M059J (cell line): ENCODE data around the gene CCT7. TPM values are rescaled to one million over a fixed set of nuclear protein-coding genes. Genes with fewer than 3 reads are reported as not detected.

Source experiments
- DNase-seq: peaks from one replicate; pipeline ENCODE4 v3.0.0-alpha.2; 2012; ENCODE audit warnings: low read depth
- total RNA-seq: library from RNA; depleted of rRNA; stranded (reverse); fragments of >200 nt; shearing (Covaris generic); gene quantifications from 2 replicates; pipeline ENCODE4 v1.2.3, GENCODE V29; 2014; rRNA removed

CCT7 gene
- total RNA-seq: 246 and 380 TPM in 2 replicates

DNA sequence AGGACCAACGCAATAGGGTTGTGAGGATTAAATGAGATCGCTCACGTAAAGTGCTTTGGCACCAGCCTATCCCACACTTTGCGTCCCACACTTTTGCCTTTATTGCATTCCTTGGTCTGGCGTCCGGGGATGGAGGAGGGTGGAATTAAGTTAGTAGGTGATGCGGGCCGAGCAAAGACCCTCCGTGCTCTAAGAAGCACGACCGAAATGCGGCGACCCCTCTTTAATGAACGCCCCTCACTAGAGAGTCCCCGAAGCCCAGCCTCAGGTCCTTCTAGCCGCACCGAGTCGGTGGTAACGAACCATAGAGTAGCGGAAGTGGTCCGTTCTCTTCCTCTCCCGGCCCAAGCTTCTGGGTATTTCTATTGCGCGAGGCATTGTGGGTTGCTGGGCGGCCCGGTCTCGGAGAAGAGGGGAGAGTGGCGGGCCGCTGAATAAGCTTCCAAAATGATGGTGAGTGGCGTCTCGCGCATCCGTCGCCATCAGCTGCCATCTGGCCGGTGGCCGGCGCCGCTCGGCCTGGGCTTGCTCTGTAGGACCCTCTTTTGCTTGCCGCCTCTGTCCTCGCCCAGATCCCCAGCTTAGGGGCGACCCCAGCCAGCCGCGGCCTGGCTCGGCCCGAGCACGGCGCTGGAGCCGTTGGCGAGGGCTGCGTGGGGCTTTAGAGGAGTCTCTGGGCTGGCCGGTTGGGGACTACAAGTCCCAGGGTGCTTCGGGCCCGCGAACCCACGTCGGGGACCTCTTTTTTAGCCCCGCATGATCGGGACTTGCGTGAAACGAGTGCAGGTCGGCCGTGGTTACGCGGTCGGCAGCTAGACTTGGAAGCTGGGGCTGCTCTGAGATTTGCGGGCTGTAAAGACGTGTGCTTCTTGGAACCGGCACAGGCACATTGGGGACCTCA is at the start of gene CCT7:
Gene CCT7, plus strand, starts transcription at position 377 of the 901 bp plus-strand sequence. Its CDS starts 71 bp downstream, at position 448.
- peak; percentile 89 for DNase-seq

DNA sequence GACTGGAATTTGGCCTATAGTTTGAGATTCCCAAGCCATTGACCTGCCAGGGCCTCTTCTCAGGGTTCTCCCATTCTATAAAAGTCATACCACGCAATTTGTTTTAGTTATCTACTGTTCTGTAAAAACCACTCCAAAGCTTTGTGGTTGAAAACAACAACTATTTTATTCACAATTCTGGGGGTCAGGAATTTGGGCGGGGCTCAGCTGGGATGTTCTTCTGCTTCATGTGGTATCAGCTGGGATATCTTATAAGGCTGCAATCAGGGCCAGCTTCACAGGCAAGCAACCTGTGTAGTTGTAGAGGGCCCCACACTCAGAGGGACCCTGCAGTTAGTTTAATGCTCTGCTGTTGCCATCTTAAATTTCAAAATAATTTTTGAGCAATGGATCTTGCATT is 48.1 kb upstream of the CCT7 start:
- no peak for DNase-seq

DNA sequence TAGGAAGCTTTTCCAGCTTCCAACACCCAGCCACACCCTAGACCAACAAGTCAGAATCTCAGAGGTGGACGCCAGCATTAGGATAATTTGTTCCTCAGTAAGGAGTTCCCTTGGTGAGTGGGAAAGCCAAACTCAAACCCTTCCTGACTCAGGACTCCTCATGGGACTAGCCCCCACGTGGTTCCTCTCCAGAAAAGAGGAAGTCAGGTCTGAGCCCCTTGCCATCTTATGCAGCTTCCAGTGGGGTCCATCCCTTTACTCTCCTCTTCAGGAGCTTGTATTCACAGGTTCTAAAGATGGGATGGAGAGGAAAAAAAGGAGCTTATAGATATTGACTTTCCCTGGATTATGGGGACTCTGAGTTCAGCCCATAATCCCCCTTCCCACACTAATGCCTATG is 46.6 kb upstream of the CCT7 start:
- DNase-seq: no peak

DNA sequence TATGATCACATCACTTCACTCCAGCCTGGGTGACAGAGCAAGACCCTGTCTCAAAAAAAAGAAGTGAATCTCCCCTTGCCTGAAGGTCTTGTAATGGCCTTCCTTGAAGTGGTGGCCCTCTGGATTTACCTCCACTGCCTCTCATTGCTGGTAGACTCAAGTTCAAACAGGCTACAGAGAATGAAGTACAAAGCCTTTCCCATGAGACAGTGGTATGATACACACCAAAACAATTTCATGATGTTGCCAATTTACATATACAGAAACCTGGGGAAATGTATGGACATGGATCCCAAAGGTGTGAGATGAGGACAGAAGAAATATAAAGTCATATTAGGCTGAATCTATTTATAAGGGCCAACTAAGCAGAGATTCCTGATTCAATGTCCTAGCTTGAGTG is 36.5 kb upstream of the CCT7 start:
- DNase-seq: no peak

DNA sequence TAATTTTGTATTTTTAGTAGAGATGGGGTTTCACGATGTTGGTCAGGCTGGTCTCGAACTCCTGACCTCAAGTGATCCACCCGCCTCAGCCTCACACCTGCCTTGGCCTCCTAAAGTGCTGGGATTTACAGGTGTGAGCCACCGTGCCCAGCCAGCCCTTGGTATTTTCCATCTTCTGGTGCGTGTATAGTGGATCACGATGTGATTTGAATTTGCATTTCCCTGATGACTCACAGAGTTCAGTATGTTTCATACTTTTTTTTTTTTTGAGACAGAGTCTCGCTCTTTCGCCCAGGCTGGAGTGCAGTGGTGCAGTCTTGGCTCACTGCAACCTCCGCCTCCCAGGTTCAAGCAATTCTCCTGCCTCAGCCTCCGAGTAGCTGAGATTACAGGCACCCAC is 33.8 kb upstream of the CCT7 start:
- DNase-seq: peak; percentile 36

DNA sequence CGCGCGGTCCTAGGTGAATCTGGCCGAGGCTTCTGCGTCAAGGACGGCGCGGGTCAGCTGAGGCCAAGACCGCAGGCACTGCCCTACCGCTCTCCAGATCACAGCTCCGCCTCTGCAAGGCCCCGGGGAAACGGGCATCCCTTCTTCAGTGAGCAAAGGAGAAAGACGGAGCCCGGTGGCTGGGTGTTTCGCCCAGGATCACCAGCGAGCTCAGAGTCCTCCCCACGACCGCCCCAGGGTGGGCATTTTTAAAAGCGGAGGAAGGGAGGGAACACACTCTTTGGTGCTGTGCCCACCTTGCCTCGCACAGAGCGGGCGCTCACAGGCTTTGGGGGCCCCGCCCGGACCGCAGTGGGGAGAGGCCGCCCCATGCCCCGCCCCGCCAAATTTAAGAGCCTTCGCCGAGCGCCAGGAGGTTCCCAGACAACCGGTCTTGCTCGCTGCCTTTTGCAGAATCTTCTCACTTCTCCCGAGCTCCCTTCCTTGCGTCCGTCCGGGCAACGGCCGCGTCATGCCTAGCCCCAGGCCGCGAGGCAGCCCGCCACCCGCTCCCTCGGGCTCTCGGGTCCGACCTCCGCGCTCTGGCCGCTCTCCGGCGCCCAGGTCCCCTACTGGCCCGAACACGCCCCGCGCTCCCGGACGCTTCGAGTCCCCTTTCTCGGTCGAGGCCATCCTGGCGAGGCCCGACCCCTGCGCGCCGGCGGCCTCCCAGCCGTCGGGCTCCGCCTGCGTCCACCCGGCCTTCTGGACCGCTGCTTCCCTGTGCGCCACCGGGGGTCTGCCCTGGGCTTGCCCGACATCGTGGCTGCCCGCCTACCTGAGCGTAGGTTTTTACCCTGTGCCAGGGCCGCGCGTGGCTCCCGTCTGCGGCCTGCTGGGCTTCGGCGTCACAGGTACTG is 31.7 kb upstream of the CCT7 start, which contains the start of gene NOTO:
Gene NOTO, plus strand, starts transcription at position 419 of the 899 bp plus-strand sequence. Its CDS starts 93 bp downstream, at position 512.
- peak; percentile 44 for DNase-seq

DNA sequence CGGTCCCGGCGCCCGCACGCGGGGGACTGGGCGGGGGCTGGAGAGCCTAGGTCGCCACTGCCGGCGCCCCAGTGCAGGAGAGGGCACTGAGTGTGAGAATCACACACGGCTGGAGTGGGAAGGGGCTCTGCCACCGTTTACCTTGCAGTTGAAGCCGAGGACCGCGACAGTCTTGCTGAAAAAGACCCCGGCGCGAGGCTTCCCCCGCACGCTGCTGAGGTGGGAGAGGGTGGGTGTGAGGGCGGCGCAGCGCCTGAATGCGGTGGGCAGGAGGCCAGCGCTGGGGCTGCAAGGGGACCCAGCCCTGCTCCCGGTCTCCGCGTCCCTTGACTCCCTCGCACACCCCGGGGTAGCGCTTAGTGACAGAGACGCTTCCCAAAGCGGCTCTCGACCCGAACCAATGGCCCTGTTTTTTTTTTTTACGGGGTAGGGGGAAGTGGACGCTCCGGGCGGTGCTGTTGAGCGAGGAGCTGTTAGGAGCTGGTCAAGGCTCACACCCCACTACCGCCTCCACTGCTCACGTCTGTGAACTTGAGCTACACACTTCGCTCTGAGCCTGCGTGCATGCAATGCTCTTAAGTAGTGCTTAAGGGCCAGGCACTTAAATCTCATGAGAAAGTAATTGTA is 30.9 kb upstream of the CCT7 start:
- no peak for DNase-seq

DNA sequence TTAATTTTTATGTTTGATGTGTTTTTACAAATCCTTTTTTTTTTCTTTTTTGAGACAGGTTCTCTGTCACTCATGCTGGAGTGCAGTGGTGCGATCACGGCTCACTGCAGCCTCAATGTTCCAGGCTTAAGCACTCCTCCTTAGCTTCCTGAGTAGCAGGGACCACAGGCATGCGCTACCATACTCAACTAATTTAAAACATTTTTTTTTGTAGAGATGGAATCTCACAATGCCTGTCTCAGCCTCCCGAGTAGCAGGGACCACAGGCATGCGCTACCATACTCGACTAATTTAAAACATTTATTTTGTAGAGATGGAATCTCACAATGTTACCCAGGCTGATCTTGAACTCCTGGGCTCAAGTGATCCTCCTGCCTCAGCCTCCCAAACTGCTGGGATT is 28.5 kb upstream of the CCT7 start:
- no peak for DNase-seq

DNA sequence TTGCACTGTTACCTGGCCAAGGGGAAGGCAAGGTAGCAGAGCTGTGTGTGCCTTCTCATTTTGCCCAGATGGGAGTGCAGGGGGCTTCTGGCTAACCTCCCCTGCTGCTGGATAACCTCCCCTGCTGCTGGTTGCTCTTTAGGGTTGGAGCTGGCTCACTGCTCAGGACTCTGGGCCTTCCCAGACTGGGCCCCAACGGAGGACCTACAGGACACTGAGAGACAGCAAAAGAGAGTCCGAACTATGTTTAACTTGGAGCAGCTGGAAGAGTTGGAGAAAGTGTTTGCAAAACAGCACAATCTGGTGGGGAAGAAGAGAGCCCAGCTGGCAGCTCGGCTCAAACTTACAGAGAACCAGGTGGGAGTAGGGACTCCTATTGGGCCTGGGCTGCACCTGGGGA is 25.9 kb upstream of the CCT7 start:
- no peak for DNase-seq

DNA sequence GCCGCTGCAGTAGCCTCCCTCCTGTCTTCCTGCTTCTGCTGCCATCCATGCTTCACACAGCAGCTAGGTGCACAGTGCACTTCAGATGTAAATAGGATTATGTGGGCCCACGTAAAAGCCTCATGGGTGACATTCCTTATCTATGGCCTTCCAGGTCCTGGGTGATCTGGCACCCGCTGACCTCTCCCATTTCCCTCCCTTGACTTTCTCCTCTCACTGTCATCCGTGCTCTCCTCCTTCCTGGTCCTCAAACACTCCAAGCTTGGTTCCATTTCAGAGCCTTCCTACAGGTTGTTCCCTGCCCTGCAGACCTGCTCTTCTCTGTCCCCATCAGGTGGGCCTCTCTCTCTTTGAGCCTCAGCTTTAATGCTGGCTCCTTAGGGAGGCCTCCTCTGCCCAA is 24.1 kb upstream of the CCT7 start:
- no peak for DNase-seq

DNA sequence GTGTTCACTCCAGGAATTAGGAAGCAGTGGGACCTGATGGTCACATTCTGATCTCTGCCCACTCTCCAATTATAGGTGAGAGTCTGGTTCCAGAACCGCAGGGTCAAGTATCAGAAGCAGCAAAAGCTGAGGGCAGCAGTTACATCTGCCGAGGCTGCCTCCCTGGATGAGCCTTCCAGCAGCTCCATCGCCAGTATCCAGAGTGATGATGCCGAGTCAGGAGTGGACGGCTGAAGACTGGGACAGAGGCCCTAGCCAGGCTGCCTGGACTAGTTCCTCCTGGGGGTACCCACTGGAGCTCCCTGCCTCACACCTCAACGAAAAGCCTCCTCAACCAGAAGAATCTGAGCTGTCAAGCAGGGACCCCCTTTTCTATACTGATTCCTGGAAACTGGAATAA is 23.4 kb upstream of the CCT7 start:
- no peak for DNase-seq

DNA sequence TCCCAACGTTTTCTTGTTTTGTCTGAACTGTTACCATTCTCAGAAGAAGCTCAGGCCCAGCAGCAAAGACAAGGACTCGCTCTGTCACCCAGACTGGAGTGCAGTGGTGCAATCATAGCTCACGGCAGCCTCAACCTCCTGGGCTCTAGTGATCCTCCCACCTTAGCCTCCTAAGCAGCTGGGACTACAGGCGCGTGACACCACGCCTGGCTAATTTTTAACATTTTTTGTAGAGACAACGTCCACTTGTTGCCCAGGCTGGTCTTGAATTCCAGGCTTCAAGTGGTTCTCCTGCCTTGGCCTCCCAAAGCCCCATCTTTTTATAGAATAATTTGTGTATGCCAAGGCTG is 22.0 kb upstream of the CCT7 start:
- DNase-seq: no peak

DNA sequence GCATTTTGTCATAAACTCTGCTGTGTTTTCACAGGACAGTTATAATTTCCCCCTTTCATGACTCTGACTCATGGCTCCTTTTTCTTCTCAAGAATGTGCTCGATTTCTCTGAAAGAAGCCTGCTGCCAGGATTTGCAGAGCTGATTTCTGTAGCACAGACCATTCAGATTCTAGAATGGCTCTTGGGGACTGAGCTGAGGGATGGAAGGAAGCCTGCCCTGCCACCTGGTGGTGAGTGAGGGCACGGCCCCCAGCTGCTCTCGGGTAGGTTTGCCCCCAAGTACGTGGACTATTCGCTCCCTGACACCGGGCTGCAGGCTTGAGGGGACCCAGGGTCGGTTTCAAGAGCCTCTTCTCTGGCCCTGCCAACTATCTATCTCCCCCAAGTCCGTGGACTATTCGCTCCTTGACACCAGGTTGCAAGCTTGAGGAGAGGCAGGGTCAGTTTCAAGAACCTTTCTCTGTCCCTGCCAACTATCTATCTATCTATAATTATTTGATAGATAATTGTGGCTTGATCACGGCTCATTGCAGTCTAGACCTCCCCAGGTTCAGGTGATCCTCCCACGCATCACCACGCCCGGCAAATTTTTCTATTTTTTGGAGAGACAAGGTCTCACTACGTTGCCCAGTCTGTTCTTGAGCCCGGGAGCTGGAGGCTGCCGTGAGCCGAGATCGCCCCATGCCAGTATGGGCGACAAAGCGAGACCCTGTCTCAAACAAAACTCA is 21.5 kb upstream of the CCT7 start:
- DNase-seq: peak; percentile 67

DNA sequence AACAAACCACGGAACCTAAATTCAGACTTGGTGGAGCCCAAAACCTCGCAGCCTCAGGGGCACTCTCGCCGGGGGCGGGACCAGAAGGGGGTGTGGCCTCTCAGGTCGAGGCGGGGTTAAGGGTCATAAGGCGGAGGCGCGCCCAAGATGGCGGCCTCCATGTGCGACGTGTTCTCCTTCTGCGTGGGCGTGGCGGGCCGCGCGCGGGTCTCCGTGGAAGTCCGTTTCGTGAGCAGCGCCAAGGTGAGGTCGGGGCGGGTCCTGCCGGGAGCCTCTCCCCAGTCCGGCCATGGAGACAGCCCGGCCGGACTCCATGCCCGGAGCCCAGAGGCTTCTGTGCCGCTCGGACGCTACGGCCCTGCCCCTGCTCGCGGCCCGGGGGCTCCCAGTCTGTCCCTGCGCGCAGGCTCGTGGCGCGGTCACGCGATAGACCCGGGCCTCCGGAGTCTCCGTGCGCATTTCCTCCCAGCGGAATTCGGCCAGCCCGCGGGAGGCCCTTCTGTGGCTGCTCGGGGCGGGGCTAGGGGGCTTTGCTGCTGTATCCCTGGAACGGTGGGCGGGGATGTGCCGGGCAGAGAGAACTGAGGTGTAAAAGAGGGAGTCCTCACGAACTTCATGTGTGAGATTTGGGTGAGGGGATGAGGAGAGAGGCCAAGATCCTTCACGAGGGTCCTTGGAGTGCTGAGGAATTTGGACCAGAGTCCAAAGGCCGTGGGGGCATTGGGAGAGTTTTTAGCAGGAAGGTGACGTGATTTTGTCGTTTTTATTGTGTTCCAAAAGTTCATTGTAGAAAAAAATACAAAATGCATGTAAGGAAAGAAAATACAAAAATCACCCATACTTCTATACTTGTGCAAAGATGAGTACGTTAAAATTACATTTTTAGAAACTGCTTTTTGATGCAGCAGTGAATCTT is 19.7 kb upstream of the CCT7 start, which contains the start of gene SMYD5:
Gene SMYD5, plus strand, starts transcription at position 126 of the 916 bp plus-strand sequence. Its CDS starts 22 bp downstream, at position 148.
- DNase-seq: peak; percentile 76

DNA sequence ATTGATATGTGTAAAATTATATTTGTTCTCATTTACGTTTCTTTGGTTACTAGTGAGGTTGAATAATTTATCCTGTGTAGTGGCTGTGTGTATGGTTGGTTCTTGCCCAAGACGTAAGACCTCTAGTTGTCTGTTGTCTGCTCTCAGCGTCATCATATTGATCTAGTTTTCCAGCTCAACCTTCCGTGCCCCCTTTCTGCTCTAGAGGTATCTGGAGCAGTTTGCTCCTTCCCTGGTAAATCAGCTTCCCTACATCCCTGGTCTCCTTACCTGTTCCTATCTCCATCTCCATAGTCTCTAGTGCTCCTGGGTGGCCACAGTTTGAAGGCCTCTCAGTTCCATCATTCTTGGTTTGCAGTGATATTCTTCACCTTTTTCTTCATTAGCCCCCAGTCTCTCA is 18.9 kb upstream of the CCT7 start:
- DNase-seq: no peak

DNA sequence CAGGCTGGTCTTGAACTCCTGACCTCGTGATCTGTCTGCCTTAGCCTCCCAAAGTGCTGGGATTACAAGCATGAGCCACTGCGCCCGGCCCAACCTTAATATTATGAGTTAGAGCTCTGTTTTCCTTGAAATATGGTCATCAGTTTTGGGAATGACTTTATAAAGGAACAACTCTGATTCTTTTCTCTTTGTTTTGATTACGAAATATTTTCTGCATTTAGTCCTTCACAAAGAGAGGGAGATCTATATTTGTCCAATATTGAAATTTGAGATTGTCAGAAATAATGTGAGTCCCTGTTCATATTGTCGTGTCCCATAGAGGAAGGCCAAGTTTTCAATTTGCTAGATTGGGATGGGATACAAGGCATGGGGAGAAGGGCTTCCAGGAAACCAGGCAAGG is 16.9 kb upstream of the CCT7 start:
- no peak for DNase-seq

DNA sequence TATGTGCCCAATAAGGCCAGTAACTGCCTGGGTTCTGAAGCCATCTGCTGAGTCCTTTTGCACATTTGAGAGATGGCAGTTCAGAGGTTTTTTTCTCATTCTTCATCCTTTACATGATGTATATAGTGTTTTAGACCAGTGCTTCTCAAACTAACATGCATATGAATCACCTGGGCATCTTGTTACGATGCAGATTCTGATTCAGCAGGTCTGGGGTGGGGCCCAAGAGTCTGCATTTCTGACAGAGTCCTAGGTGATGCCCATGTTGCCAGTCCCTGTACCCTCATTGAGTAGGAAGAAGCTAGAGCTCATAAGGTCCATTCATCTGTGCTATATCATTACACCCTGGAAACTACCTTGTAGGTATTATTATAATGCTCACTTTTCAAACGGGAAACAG is 16.3 kb upstream of the CCT7 start:
- no peak for DNase-seq

DNA sequence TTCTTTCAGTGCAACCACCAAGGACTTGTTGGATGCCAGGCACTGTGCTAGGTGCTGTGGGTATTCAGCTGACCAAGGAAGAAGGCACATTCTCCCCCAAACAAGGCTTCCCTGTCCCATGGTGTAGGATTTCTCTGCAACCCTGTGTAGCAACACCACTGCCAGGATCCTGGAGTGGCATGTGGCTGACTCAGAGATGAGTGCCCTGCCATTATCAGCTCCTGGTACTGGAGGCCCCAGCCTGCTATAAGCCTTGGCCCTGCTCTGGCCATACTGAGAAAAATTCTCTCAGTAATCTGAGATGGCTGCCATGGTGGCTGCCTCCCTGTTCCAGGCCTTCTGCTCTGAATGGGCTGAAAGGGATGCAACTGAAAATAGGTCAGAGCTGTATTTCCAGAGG is 15.8 kb upstream of the CCT7 start:
- DNase-seq: peak; percentile 70

DNA sequence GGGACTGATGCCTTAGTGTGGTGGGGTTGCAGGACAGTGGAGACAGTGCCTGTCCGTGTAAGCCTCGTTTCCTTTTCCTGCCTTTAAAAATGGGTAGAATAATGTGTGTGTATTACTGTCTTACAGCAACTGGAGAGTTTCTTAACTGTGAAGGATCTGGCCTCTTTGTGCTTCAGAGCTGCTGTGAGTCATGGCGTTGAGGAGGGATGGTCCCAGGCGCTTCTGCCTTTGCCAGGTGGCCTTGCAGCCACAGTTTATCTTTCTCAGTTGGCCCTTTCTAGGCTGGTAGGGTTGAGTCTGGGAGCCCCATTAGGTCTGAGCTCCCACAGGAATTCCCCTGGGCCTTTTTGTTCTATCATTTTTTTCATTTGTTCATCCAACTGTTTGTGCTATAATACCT is 10.3 kb upstream of the CCT7 start:
- DNase-seq: no peak
